NCI-H2171 treated with DMSO at 0.1 percent for 48 hours (cell line): ENCODE measurements around the gene FNDC5.

Source experiments
- DNase-seq: peaks from one replicate; lab custom pipeline; 2025; lab: John Stamatoyannopoulos, UW

The FNDC5 gene

GRCh38 chr1:32813941-32814739, 56.6 kb downstream of the FNDC5 start:
- no peak for DNase-seq
